Chondrocyte (in vitro differentiated cells): ENCODE data around the gene SIRPB2. TPM values are rescaled to one million over a fixed set of nuclear protein-coding genes. Genes with fewer than 3 reads are reported as not detected.

Source experiments
- DNase-seq: peaks from one replicate; pipeline ENCODE4 v3.0.0; 2021; ENCODE audit warnings: mixed read lengths, low spot score
- H3K27ac Mint-ChIP-seq: one replicate; pipeline ENCODE4 v1.8.0; 2021; ENCODE audit warnings: mild to moderate bottlenecking, moderate library complexity, mixed read lengths; ENCODE audit not compliant: unreplicated experiment
- H3K27me3 Mint-ChIP-seq: 2 replicates; pipeline ENCODE4 v1.8.0; 2021; ENCODE audit warnings: low read depth, mixed read lengths
- H3K36me3 Mint-ChIP-seq: 2 replicates; pipeline ENCODE4 v1.8.0; 2021; ENCODE audit warnings: low read depth, mixed read lengths
- H3K4me1 Mint-ChIP-seq: 2 replicates; pipeline ENCODE4 v1.8.0; 2021; ENCODE audit warnings: low read depth, mild to moderate bottlenecking, mixed read lengths
- H3K4me3 Mint-ChIP-seq: one replicate; pipeline ENCODE4 v1.8.0; 2021; ENCODE audit warnings: mild to moderate bottlenecking, moderate library complexity, mixed read lengths; ENCODE audit not compliant: unreplicated experiment
- H3K9me3 Mint-ChIP-seq: 2 replicates; pipeline ENCODE4 v1.8.0; 2021; ENCODE audit warnings: low read depth, mixed read lengths
- total RNA-seq: library from RNA; stranded (reverse); gene quantifications from 3 replicates; pipeline ENCODE4 v1.2.1, GENCODE V29; 2021
- TF ChIP-seq, protein P1 (sequence below): fragments of 200-600 bp; sonication (generic); IDR thresholded peaks from 2 replicates; pipeline ENCODE4 v1.5.0; 2021; ENCODE audit warnings: antibody characterized with exemption, mild to moderate bottlenecking, moderate library complexity

SIRPB2 gene
- total RNA-seq, 1 donor from 2014 or later, result not detected

- H3K4me1 Mint-ChIP-seq, result no peaks in the 10 kb centered on the region
- no peaks in the 10 kb centered on the region for H3K9me3 Mint-ChIP-seq
- H3K4me3 Mint-ChIP-seq, result no peak overlapping the region
- no peak for DNase-seq
- TF ChIP-seq, protein P1, sequence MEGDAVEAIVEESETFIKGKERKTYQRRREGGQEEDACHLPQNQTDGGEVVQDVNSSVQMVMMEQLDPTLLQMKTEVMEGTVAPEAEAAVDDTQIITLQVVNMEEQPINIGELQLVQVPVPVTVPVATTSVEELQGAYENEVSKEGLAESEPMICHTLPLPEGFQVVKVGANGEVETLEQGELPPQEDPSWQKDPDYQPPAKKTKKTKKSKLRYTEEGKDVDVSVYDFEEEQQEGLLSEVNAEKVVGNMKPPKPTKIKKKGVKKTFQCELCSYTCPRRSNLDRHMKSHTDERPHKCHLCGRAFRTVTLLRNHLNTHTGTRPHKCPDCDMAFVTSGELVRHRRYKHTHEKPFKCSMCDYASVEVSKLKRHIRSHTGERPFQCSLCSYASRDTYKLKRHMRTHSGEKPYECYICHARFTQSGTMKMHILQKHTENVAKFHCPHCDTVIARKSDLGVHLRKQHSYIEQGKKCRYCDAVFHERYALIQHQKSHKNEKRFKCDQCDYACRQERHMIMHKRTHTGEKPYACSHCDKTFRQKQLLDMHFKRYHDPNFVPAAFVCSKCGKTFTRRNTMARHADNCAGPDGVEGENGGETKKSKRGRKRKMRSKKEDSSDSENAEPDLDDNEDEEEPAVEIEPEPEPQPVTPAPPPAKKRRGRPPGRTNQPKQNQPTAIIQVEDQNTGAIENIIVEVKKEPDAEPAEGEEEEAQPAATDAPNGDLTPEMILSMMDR, result peak; percentile 69
- H3K36me3 Mint-ChIP-seq, result no peaks in the 10 kb centered on the region
- H3K27ac Mint-ChIP-seq, result no peak overlapping the region
- peaks cover 41% of the 10 kb centered on the region for H3K27me3 Mint-ChIP-seq
Observed at GRCh38 chr20:1509237-1509636, 18.0 kb upstream of the SIRPB2 start.

DNA sequence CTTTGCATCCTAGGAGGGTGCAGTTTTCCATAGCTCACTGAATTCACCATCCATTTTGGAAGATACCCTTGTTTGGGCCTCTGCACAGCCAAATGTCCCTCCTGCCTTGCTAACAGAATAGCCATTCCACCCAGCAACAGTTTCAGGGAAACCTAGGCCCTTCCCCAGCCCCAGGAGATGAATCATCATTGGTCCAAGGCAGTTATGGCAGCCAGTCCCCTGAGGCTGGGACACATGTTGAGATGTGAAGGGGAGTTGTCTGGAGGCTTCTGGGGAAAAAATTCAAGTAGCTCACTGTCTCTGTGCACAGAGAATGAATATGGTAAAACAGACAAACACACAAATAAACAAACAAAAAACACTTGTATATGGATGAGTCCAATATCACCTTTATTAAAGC is 17.4 kb upstream of the SIRPB2 start:
- DNase-seq, result no peak
- Mint-ChIP-seq H3K27me3 (peaks cover 38% of the 10 kb centered on the region), H3K9me3 (no peaks in the 10 kb centered on the region), H3K27ac (no peak overlapping the region), H3K36me3 (no peaks in the 10 kb centered on the region), H3K4me3 (no peak overlapping the region), H3K4me1 (peaks cover under 1% of the 10 kb centered on the region)
- TF ChIP-seq, protein P1, result no peak

DNA sequence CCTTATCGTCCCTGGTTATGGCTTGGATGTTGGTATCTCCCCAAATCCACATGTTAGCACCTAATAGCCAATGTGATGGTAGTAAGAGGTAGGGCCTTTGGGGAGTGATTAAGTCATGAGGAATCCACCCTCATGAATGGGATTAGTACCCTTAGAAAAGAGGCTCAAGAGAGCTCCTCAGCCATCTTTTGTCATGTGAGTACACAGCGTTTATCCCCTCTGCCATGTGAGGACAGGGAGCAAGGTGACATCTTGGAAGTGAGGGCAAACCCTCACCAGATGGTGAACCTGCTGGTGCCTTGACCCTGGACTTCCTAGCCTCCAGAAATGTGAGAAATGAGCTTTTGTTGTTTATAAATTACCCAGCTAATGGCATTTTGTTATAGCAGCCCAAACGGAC is 16.1 kb upstream of the SIRPB2 start:
- TF ChIP-seq, protein P1, result no peak
- no peak overlapping the region for H3K27ac Mint-ChIP-seq
- H3K9me3 Mint-ChIP-seq, result peaks cover 9% of the 10 kb centered on the region
- peaks cover 2% of the 10 kb centered on the region for H3K4me1 Mint-ChIP-seq
- H3K27me3 Mint-ChIP-seq, result peaks cover 49% of the 10 kb centered on the region
- peaks cover 1% of the 10 kb centered on the region for H3K36me3 Mint-ChIP-seq
- DNase-seq, result no peak
- H3K4me3 Mint-ChIP-seq, result no peak overlapping the region

DNA sequence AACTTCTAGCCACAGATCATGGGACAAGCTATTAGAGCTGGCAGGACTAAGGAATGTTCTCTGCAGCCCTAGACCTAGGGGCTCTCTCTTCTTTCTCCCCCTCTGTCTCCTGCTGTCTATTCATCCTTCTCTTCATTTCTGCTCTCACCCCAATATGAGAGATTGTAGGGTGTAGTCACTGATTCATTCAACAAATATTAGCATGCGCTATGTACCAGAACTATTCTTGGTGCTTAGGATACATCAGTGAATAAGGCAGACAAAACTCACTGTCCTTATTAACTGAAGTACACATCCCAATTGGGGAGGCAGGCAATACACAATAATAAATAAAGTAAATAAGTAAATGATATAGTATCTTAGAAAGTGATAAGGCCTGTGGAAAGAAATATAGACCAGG is 14.7 kb upstream of the SIRPB2 start:
- DNase-seq, result no peak
- Mint-ChIP-seq H3K4me3 (no peak overlapping the region), H3K4me1 (peaks cover 2% of the 10 kb centered on the region), H3K9me3 (peaks cover 10% of the 10 kb centered on the region), H3K27ac (no peak overlapping the region), H3K36me3 (peaks cover 2% of the 10 kb centered on the region), H3K27me3 (peaks cover 48% of the 10 kb centered on the region)
- TF ChIP-seq, protein P1, result no peak

- Mint-ChIP-seq H3K4me3 (no peak overlapping the region), H3K27ac (no peak overlapping the region), H3K4me1 (peaks cover 2% of the 10 kb centered on the region), H3K9me3 (peaks cover 10% of the 10 kb centered on the region), H3K27me3 (peaks cover 48% of the 10 kb centered on the region), H3K36me3 (peaks cover 2% of the 10 kb centered on the region)
- TF ChIP-seq, protein P1, result no peak
- no peak for DNase-seq
Observed at GRCh38 chr20:1505361-1505760, 14.1 kb upstream of the SIRPB2 start.
